Mucosa of stomach (tissue), 1 donor: ENCODE measurements around the gene PLCB1.
"Not testable (repeated sequence)": the region's sequence is repeated elsewhere in the genome, so short reads cannot be mapped to it uniquely, and the experiment has no call there.

Source experiments
- H3K27me3 ChIP-seq: one replicate; pipeline ENCODE4 v1.7.0; 2013; ENCODE audit warnings: mild to moderate bottlenecking, low read length; ENCODE audit not compliant: control insufficient read depth, insufficient read depth
- H3K36me3 ChIP-seq: one replicate; pipeline ENCODE4 v1.7.0; 2013; ENCODE audit warnings: low read length; ENCODE audit not compliant: control insufficient read depth, insufficient read depth
- H3K4me1 ChIP-seq: one replicate; pipeline ENCODE4 v1.7.0; 2013; ENCODE audit warnings: mild to moderate bottlenecking, low read length; ENCODE audit not compliant: control insufficient read depth, insufficient read depth
- H3K4me3 ChIP-seq: one replicate; pipeline ENCODE4 v1.7.0; 2013; ENCODE audit warnings: low read length
- H3K9ac ChIP-seq: one replicate; pipeline ENCODE4 v1.7.0; 2013; ENCODE audit warnings: mild to moderate bottlenecking, low read length, moderate library complexity
- H3K9me3 ChIP-seq: one replicate; pipeline ENCODE4 v1.7.0; 2013; ENCODE audit warnings: mild to moderate bottlenecking, low read length, moderate library complexity; ENCODE audit not compliant: control insufficient read depth
- donor health status: Pancreatic carcinoma.

The PLCB1 gene

GRCh38 chr20:8131598-8132483 is at the start of gene PLCB1:
TSS of gene PLCB1 (plus strand) at chr20:8132266. CDS start at chr20:8132652, 386 bp downstream.
- Histone ChIP-seq H3K36me3 (no peaks in the 10 kb centered on the region), H3K4me1 (peaks cover 5% of the 10 kb centered on the region), H3K9me3 (no peaks in the 10 kb centered on the region), H3K27me3 (peaks cover 16% of the 10 kb centered on the region), H3K9ac (peak within 1 kb of the TSS; percentile 45), H3K4me3 (no peak within 1 kb of the TSS)

- H3K4me1 ChIP-seq: peaks cover 7% of the 10 kb centered on the region
- H3K9ac ChIP-seq: no peak overlapping the region
- H3K36me3 ChIP-seq: no peaks in the 10 kb centered on the region
- H3K27me3 ChIP-seq: no peaks in the 10 kb centered on the region
- no peak overlapping the region for H3K4me3 ChIP-seq
- H3K9me3 ChIP-seq: no peaks in the 10 kb centered on the region
Measured at GRCh38 chr20:8082989-8083388, 49.1 kb upstream of the PLCB1 start.

GRCh38 chr20:8089668-8090067 is 42.4 kb upstream of the PLCB1 start:
- no peaks in the 10 kb centered on the region for H3K36me3 ChIP-seq
- H3K9me3 ChIP-seq: no peaks in the 10 kb centered on the region
- H3K27me3 ChIP-seq: no peaks in the 10 kb centered on the region
- H3K4me1 ChIP-seq: peaks cover 4% of the 10 kb centered on the region
- H3K9ac ChIP-seq: no peak overlapping the region
- no peak overlapping the region for H3K4me3 ChIP-seq

GRCh38 chr20:8094415-8094818 is 37.6 kb upstream of the PLCB1 start:
- H3K4me1 ChIP-seq: peaks cover 8% of the 10 kb centered on the region
- no peaks in the 10 kb centered on the region for H3K27me3 ChIP-seq
- H3K9ac ChIP-seq: no peak overlapping the region
- H3K36me3 ChIP-seq: no peaks in the 10 kb centered on the region
- no peak overlapping the region for H3K4me3 ChIP-seq
- H3K9me3 ChIP-seq: no peaks in the 10 kb centered on the region

GRCh38 chr20:8094850-8095249 is 37.2 kb upstream of the PLCB1 start:
- no peak overlapping the region for H3K4me3 ChIP-seq

GRCh38 chr20:8095648-8096572 is 36.2 kb upstream of the PLCB1 start:
- H3K9me3 ChIP-seq: no peaks in the 10 kb centered on the region
- no peak overlapping the region for H3K4me3 ChIP-seq
- no peaks in the 10 kb centered on the region for H3K27me3 ChIP-seq
- H3K9ac ChIP-seq: no peak overlapping the region
- no peaks in the 10 kb centered on the region for H3K36me3 ChIP-seq
- H3K4me1 ChIP-seq: peaks cover 8% of the 10 kb centered on the region

More at GRCh38 chr20:8094850-8095249, 37.2 kb upstream of the PLCB1 start:
- Histone ChIP-seq H3K4me1 (peaks cover 8% of the 10 kb centered on the region), H3K27me3 (no peaks in the 10 kb centered on the region), H3K9ac (no peak overlapping the region), H3K9me3 (no peaks in the 10 kb centered on the region), H3K36me3 (no peaks in the 10 kb centered on the region)

- Histone ChIP-seq H3K4me3 (no peak overlapping the region), H3K9ac (no peak overlapping the region), H3K27me3 (no peaks in the 10 kb centered on the region), H3K9me3 (no peaks in the 10 kb centered on the region), H3K36me3 (no peaks in the 10 kb centered on the region), H3K4me1 (peaks cover 8% of the 10 kb centered on the region)
Measured at GRCh38 chr20:8097307-8097706, 34.8 kb upstream of the PLCB1 start.

GRCh38 chr20:8104252-8104651 is 27.8 kb upstream of the PLCB1 start:
- Histone ChIP-seq H3K36me3 (no peaks in the 10 kb centered on the region), H3K9ac (no peak overlapping the region), H3K27me3 (no peaks in the 10 kb centered on the region), H3K4me3 (no peak overlapping the region), H3K4me1 (no peaks in the 10 kb centered on the region), H3K9me3 (peaks cover 5% of the 10 kb centered on the region)

GRCh38 chr20:8114612-8115011 is 17.5 kb upstream of the PLCB1 start:
- H3K27me3 ChIP-seq, H3K9ac ChIP-seq, H3K4me3 ChIP-seq, H3K9me3 ChIP-seq, H3K4me1 ChIP-seq, H3K36me3 ChIP-seq: not testable (repeated sequence)

- Histone ChIP-seq H3K36me3 (no peaks in the 10 kb centered on the region), H3K4me1 (no peaks in the 10 kb centered on the region), H3K9ac (no peak overlapping the region), H3K9me3 (no peaks in the 10 kb centered on the region), H3K4me3 (no peak overlapping the region), H3K27me3 (no peaks in the 10 kb centered on the region)
Measured at GRCh38 chr20:8115436-8115835, 16.6 kb upstream of the PLCB1 start.

- Histone ChIP-seq H3K9ac (no peak overlapping the region), H3K4me3 (no peak overlapping the region), H3K36me3 (no peaks in the 10 kb centered on the region), H3K4me1 (no peaks in the 10 kb centered on the region), H3K9me3 (no peaks in the 10 kb centered on the region), H3K27me3 (no peaks in the 10 kb centered on the region)
Measured at GRCh38 chr20:8116067-8116811, 15.8 kb upstream of the PLCB1 start.
